RWPE2 (cell line): Measurements from ENCODE around the gene ME3.
A peak's percentile ranks its signal among the peaks of the same experiment; 100 is the strongest.

ENCODE experiments used
- ATAC-seq: fragments of 200-7000 bp; cut with Tn5 transposase; 3 replicates; pipeline ENCODE4 v1.9.1; 2021; ENCODE audit warnings: low read depth
- DNase-seq: peaks from one replicate; pipeline ENCODE4 v3.0.0-alpha.2; 2020; ENCODE audit warnings: low spot score
- H3K27ac ChIP-seq: fragments of 450-650 bp; 2 replicates; pipeline ENCODE4 v1.5.1; 2017; ENCODE audit warnings: mild to moderate bottlenecking; ENCODE audit not compliant: poor library complexity, severe bottlenecking
- H3K27me3 ChIP-seq: fragments of 250-450 bp; sonication (Bioruptor Pico); 2 replicates; pipeline ENCODE4 v1.5.1; 2021; ENCODE audit warnings: mild to moderate bottlenecking, moderate library complexity; ENCODE audit not compliant: insufficient read depth, poor library complexity, severe bottlenecking
- H3K36me3 ChIP-seq: fragments of 250-450 bp; sonication (Bioruptor Pico); 2 replicates; pipeline ENCODE4 v1.5.1; 2020; ENCODE audit warnings: low read depth, mild to moderate bottlenecking, moderate library complexity
- H3K4me1 ChIP-seq: fragments of 250-450 bp; sonication (Bioruptor Pico); 2 replicates; pipeline ENCODE4 v1.5.1; 2021; ENCODE audit warnings: mild to moderate bottlenecking, moderate library complexity; ENCODE audit not compliant: insufficient read depth, poor library complexity, severe bottlenecking
- H3K4me3 ChIP-seq: fragments of 250-450 bp; sonication (Bioruptor Pico); 2 replicates; pipeline ENCODE4 v1.5.1; 2021; ENCODE audit warnings: mild to moderate bottlenecking, moderate library complexity; ENCODE audit not compliant: severe bottlenecking
- H3K9me3 ChIP-seq: fragments of 250-450 bp; sonication (Bioruptor Pico); 2 replicates; pipeline ENCODE4 v1.5.1; 2021; ENCODE audit warnings: mild to moderate bottlenecking, moderate library complexity; ENCODE audit not compliant: severe bottlenecking
- TF ChIP-seq, protein P1 (sequence below): fragments of 450-650 bp; IDR thresholded peaks from one replicate; pipeline ENCODE4 v1.5.1; 2017; ENCODE audit warnings: mild to moderate bottlenecking, moderate library complexity; ENCODE audit not compliant: poor library complexity, severe bottlenecking

Gene ME3

GRCh38 chr11:86460461-86461385, 211.7 kb downstream of the ME3 start:
- H3K36me3 ChIP-seq, result no peaks in the 10 kb centered on the region
- peaks cover 25% of the 10 kb centered on the region for H3K4me1 ChIP-seq
- DNase-seq (no peak), ATAC-seq (no peak)
- TF ChIP-seq, protein P1, sequence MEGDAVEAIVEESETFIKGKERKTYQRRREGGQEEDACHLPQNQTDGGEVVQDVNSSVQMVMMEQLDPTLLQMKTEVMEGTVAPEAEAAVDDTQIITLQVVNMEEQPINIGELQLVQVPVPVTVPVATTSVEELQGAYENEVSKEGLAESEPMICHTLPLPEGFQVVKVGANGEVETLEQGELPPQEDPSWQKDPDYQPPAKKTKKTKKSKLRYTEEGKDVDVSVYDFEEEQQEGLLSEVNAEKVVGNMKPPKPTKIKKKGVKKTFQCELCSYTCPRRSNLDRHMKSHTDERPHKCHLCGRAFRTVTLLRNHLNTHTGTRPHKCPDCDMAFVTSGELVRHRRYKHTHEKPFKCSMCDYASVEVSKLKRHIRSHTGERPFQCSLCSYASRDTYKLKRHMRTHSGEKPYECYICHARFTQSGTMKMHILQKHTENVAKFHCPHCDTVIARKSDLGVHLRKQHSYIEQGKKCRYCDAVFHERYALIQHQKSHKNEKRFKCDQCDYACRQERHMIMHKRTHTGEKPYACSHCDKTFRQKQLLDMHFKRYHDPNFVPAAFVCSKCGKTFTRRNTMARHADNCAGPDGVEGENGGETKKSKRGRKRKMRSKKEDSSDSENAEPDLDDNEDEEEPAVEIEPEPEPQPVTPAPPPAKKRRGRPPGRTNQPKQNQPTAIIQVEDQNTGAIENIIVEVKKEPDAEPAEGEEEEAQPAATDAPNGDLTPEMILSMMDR, result no peak
- H3K9me3 ChIP-seq, result no peaks in the 10 kb centered on the region
- H3K27ac ChIP-seq, result peak overlapping the region; percentile 70
- H3K4me3 ChIP-seq, result no peak overlapping the region
- no peaks in the 10 kb centered on the region for H3K27me3 ChIP-seq

DNA sequence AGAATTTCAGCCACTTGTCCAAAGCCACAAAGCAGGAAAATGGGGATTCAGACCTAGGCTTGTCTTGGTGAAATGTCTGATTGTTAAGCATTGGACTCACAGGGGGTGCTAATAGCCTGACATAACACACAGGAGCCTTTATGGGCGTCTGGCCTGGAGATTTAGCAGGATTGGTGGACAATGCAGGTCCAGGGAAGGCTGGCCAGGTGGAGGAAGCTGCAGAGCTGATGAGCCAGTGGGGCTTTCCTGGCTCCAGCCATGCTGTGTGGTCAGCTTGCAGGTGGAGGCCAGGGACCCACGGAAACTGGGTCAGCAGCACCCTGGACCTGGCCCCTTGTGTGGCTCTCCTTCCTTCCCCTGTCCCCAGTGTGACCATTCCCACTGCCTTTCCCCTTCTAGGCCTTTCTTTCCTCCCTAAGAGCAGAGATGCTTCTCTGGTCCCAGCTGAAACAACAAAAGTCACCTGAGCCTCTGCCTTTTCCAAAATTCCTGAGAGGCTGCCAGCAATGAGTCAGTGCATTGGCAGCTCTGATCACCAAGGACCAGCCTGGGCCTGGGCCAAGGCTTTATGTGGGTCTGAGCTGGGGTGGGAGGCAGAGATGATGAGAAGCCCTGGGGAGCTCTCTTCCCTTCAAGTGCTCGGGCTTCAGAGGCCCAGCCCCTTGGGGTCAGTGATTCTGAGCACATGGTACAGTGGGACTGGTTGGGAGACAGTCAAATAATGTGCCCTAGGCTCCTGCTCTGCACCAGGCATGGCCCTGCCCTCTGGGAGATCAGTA, 212.5 kb downstream of the ME3 start:
- Histone ChIP-seq H3K9me3 (no peaks in the 10 kb centered on the region), H3K4me3 (no peak overlapping the region), H3K4me1 (peaks cover 24% of the 10 kb centered on the region), H3K36me3 (no peaks in the 10 kb centered on the region), H3K27ac (peak overlapping the region; percentile 70), H3K27me3 (no peaks in the 10 kb centered on the region)
- TF ChIP-seq, protein P1, result no peak
- peak; percentile 85 for ATAC-seq
- peak; percentile 88 for DNase-seq

GRCh38 chr11:86459002-86459385, 213.4 kb downstream of the ME3 start:
- Histone ChIP-seq H3K27ac (peak overlapping the region; percentile 70), H3K4me3 (no peak overlapping the region), H3K9me3 (no peaks in the 10 kb centered on the region), H3K4me1 (peaks cover 22% of the 10 kb centered on the region), H3K36me3 (no peaks in the 10 kb centered on the region), H3K27me3 (no peaks in the 10 kb centered on the region)
- TF ChIP-seq, protein P1, result no peak
- no peak for DNase-seq
- no peak for ATAC-seq

DNA sequence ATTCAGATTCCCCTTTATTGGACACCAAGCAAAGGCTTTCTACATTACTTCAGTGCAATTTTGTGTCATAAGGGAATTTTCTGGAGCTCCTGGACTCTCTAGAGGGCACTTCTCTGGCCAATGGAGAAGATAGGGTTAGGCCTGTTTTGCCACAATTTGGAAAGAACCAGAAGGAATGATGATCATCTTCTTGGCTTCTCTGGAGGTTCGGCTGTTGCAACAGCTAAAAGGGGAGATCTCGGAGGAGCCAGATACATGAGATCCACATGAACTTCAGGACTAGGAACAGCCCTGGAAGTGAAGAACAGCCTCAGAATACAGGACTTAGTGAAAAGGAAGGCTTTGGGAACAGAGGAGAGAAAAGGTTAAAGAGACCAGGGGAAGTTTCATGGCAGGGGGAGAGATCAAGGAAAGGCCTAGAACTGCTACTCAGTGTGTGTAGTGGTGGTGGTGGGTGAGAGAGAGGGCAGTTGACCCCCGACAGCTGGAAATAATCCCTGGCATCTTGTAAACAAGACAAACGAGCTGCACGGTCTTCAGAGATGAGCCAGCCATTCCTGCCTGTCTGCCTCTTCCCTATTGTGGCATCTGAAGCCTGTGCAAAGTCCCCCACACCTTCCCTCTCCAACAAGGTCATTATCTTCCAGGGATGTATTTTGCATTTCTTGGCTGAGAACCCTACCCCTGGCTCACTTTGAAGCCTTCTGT, 214.0 kb downstream of the ME3 start:
- peaks cover 22% of the 10 kb centered on the region for H3K4me1 ChIP-seq
- H3K4me3 ChIP-seq, result no peak overlapping the region
- H3K27me3 ChIP-seq, result no peaks in the 10 kb centered on the region
- no peaks in the 10 kb centered on the region for H3K36me3 ChIP-seq
- ATAC-seq (no peak), DNase-seq (no peak)
- TF ChIP-seq, protein P1, result no peak
- H3K9me3 ChIP-seq, result no peaks in the 10 kb centered on the region
- H3K27ac ChIP-seq, result peak overlapping the region; percentile 70
